Measurements from ENCODE around the gene MPP7.

GRCh38 chr10:28302638-28303488 lies at the start of gene MPP7:
- peak; percentile 14; the same call in 1 of the 2 replicates for TF ChIP-seq CTCF (conservative IDR thresholded peaks at IDR 0.05; ENCODE audit: low read depth, low read length)
- no peak for TF ChIP-seq EZH2 (IDR thresholded peaks at IDR 0.05; ENCODE audit: borderline replicate concordance, low read depth, low read length, poor library complexity, severe bottlenecking)
